Measurements from ENCODE around the gene B4GALNT3.

B4GALNT3 gene

DNA sequence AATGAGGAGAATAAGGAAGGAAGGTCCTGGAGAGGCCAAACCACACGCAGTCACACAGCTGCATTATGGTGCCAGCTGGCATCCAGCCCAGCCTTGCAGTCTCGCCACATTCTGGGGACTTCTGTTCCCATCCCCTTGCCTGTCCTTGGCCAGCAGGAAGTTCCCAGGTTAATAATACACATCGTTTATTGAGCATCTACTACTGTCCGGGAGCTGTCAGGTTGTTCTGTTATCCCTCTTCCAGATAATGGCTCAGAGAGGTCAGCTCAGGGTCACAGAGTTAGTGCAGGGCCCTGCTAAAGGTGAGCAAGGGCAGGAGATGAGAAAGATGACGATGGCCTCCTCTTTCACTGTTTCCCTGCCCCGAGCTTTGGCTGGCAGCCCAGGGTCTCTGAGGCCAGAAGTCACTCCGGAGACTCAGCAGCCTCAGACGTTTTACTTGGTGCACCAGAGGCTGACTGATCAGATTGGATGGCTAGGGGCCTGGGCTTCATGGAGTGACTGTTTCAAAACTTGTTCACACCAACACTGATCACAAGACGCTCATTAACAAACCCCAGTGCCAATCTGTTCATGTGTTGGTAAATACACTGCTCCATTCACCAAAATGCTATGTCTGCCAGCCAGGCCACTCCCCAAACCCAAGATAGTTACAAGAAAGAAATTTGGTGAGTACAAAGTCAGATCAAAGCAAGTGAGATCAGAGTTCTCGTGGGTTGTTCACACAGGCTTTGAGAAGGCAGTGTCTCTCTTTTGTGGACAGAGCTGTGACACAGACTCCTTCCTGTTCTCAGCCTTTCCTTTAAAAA, 79.2 kb downstream of the B4GALNT3 start:
- CTCF ChIA-PET = interaction anchor here (0.6 to 1.3 kb wide), 5 partner anchors 8 to 97 kb away, joined by 3 to 7 read pairs (median 3); no protein-coding TSS in a partner anchor
- POLR2A ChIA-PET (ENCODE audit: low non-redundant PET) = interaction anchor here (0.6 kb wide), 1 partner anchor 96 kb away, joined by 6 read pairs; no protein-coding TSS in a partner anchor
- H3K27ac ChIP-seq = no peak overlapping the region
- no peak for DNase-seq (ENCODE audit: low spot score)
- TF ChIP-seq, protein P1, sequence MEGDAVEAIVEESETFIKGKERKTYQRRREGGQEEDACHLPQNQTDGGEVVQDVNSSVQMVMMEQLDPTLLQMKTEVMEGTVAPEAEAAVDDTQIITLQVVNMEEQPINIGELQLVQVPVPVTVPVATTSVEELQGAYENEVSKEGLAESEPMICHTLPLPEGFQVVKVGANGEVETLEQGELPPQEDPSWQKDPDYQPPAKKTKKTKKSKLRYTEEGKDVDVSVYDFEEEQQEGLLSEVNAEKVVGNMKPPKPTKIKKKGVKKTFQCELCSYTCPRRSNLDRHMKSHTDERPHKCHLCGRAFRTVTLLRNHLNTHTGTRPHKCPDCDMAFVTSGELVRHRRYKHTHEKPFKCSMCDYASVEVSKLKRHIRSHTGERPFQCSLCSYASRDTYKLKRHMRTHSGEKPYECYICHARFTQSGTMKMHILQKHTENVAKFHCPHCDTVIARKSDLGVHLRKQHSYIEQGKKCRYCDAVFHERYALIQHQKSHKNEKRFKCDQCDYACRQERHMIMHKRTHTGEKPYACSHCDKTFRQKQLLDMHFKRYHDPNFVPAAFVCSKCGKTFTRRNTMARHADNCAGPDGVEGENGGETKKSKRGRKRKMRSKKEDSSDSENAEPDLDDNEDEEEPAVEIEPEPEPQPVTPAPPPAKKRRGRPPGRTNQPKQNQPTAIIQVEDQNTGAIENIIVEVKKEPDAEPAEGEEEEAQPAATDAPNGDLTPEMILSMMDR (conservative IDR thresholded peaks at IDR 0.05; ENCODE audit: low read depth) = no peak

DNA sequence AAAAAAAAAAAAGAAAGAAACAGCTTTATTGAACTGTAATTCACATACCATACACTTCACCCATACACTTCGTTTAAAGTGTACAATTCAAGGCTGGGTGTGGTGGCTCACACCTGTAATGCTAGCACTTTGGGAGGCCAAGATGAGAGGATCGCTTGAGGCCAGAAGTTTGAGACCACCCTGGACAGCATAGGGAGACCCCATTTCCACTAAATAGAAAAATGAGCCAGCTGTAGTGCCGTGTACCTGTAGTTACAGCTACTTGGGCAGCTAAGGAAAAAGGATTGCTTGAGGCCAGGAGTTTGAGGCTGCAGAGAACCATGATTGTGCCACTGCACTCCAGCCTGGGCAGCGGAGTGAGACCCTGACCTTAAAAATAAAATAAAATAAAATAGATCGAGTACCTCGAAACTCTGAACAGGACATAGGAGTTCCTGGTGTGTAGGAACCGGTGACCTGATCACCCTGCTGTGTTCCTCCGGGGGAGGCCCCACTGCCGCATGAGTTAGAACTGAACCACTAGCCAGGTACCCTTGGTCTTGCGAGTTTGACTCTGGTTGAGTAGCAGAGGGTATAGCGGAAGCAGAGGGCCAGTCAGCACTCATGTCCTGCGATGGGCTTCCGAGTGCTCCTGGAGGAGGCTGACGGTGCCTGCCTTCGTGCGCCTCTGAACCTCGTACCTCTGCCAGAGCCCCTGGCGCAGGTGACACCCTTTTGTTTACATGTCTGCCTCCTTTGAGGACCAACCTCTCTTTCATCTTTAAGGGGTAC, 80.0 kb downstream of the B4GALNT3 start:
- TF ChIP-seq, protein P1 (conservative IDR thresholded peaks at IDR 0.05; ENCODE audit: low read depth) = no peak
- CTCF ChIA-PET = interaction anchor here (0.8 to 1.0 kb wide), 2 partner anchors 70 to 97 kb away, joined by 3 to 5 read pairs; no protein-coding TSS in a partner anchor
- POLR2A ChIA-PET (ENCODE audit: low non-redundant PET) = no interaction called here
- DNase-seq (ENCODE audit: low spot score) = no peak
- H3K27ac ChIP-seq = no peak overlapping the region

DNA sequence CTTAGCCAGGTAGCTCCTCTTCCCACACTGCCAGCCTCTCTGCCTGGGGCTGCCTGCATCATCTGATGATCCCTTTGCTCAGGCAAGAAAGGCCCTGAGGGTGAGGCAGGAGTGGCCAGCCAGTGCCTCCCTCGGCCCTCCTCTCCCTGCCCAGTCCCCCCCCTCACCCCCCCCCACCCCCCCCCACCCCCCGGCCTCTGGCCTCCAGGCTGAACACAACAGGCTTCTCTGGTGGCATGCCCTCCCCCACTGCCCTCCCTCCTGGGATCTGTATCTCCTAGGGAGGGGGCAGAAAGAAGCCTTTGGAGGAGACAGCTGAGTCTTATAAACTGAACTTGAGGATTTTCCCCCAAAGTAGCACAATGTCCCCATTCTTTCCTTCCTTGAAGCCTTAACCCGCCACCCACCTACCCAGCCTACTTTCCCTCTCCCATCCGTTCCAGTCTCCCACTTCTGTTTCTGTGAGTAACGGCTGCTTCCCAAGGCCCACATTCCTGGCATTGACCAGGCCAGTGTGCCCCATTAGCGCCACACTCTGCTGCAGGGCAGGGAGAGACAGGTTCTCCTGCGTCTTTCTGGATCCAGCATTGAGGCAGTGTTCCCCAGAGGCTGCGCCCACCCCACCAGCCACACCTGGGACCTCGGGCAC, 82.1 kb downstream of the B4GALNT3 start:
- TF ChIP-seq, protein P1 (conservative IDR thresholded peaks at IDR 0.05; ENCODE audit: low read depth) = no peak
- ChIA-PET POLR2A (ENCODE audit: low non-redundant PET) (no interaction called here), CTCF (interaction anchor here (0.6 kb wide), 1 partner anchor 1111 kb away, joined by 3 read pairs; no protein-coding TSS in a partner anchor)
- no peak overlapping the region for H3K27ac ChIP-seq
- peak; percentile 36 for DNase-seq (ENCODE audit: low spot score)

DNA sequence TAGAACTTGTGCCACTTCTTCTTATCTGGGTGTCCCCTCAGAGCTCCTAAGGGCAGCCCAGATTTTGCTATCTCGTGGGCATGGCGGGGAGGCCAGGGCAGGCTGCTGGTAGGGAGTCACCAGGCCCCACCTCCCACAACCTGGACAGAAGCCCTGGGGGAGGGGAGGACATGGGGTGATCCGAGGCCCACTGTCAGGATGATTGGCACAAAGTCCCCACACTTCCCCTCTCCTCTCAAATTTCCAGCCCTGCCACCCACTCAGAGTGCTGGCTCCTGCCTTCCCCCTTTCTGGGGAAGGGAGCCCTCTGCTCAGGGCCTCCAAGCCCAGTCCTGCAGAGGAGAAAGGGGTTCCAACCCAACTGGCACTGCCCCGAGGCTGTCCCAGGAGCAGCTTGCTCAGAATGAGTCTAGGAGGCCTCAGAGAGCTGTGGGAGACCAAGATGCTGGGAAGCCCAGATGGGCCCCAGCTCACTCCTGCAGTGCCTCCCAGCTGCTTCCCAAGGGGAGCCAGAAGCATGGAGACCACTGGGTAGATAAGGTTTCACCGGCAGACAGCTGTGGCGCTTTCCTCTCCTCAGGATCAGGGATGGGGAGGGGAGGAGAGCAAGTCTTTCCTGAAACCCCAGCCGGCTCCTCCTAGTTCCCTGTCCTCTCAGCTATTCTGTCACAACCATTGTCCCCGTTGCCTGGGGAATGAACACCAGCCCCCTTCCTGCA, 82.8 kb downstream of the B4GALNT3 start:
- TF ChIP-seq, protein P1 (conservative IDR thresholded peaks at IDR 0.05; ENCODE audit: low read depth) = no peak
- H3K27ac ChIP-seq = no peak overlapping the region
- DNase-seq (ENCODE audit: low spot score) = no peak
- POLR2A ChIA-PET (ENCODE audit: low non-redundant PET) = no interaction called here
- CTCF ChIA-PET = interaction anchor here (0.6 to 3.1 kb wide), 4 partner anchors 40 to 206 kb away, joined by 3 to 17 read pairs (median 4); no protein-coding TSS in a partner anchor

DNA sequence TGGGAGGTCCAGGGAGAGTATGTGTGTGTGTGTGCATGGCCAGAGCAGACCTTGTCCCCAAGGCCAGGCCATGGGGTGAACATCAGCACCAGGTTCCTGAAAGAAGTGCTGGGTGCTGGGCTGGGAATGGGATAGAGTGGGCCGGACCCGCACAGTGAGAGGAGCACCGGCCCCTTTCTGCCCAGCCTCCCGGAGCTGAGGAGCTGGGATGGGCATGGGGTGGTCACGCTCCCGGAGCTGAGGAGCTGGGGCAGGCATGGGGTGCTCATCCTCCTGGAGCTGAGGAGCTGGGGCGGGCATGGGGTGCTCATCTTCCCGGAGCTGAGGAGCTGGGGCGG, 83.3 kb downstream of the B4GALNT3 start:
- ChIA-PET CTCF (interaction anchor here (0.6 to 3.1 kb wide), 3 partner anchors 80 to 205 kb away, joined by 3 to 17 read pairs (median 4); no protein-coding TSS in a partner anchor), POLR2A (ENCODE audit: low non-redundant PET) (no interaction called here)
- no peak overlapping the region for H3K27ac ChIP-seq

More for the DNA sequence above, 83.3 kb downstream of the B4GALNT3 start:
- TF ChIP-seq, protein P1 (conservative IDR thresholded peaks at IDR 0.05; ENCODE audit: low read depth) = no peak
- no peak for DNase-seq (ENCODE audit: low spot score)

Measured in RWPE1 (cell line).